Glutamatergic neuron (in vitro differentiated cells): Measurements from ENCODE around the gene KNDC1. TPM values are rescaled to one million over a fixed set of nuclear protein-coding genes. Genes with fewer than 3 reads are reported as not detected.

Experiments
- DNase-seq: peaks from one replicate; pipeline ENCODE4 v3.0.0; 2022
- H3K27ac Mint-ChIP-seq: one replicate; pipeline ENCODE4 v1.8.0; 2020; ENCODE audit warnings: mild to moderate bottlenecking, mixed read lengths, inconsistent platforms; ENCODE audit not compliant: unreplicated experiment
- H3K27me3 Mint-ChIP-seq: one replicate; pipeline ENCODE4 v1.8.0; 2020; ENCODE audit warnings: mild to moderate bottlenecking, moderate library complexity, mixed read lengths, inconsistent platforms; ENCODE audit not compliant: unreplicated experiment
- H3K36me3 Mint-ChIP-seq: one replicate; pipeline ENCODE4 v1.8.0; 2020; ENCODE audit warnings: mild to moderate bottlenecking, mixed read lengths, inconsistent platforms; ENCODE audit not compliant: unreplicated experiment
- H3K4me1 Mint-ChIP-seq: one replicate; pipeline ENCODE4 v1.8.0; 2020; ENCODE audit warnings: mild to moderate bottlenecking, low read depth, mixed read lengths, inconsistent platforms; ENCODE audit not compliant: unreplicated experiment
- H3K4me3 Mint-ChIP-seq: one replicate; pipeline ENCODE4 v1.8.0; 2020; ENCODE audit warnings: mild to moderate bottlenecking, mixed read lengths, inconsistent platforms; ENCODE audit not compliant: unreplicated experiment
- H3K9me3 Mint-ChIP-seq: one replicate; pipeline ENCODE4 v1.8.0; 2020; ENCODE audit warnings: mild to moderate bottlenecking, moderate library complexity, mixed read lengths, inconsistent platforms; ENCODE audit not compliant: unreplicated experiment
- CTCF ChIP-seq: fragments of 200-600 bp; sonication (generic); IDR thresholded peaks from one replicate; pipeline ENCODE4 v1.5.0; 2021; ENCODE audit not compliant: partially characterized antibody, unreplicated experiment
- total RNA-seq: library from RNA; stranded (reverse); fragmentation: NEBNext Ultra II Directional; extraction: Animal tissue kit (Norgen Biotek cat#: 25700); gene quantifications from one replicate; pipeline ENCODE4 v1.2.1, GENCODE V29; 2021; ENCODE audit not compliant: unreplicated experiment

The KNDC1 gene
- total RNA-seq, 1 donor from 2014 or later = 7.4 TPM

- Mint-ChIP-seq H3K27me3 (peaks cover 10% of the 10 kb centered on the region), H3K4me3 (no peak overlapping the region), H3K36me3 (peaks cover 5% of the 10 kb centered on the region), H3K9me3 (peaks cover 2% of the 10 kb centered on the region), H3K27ac (no peak overlapping the region), H3K4me1 (peaks cover 3% of the 10 kb centered on the region)
- peak; percentile 14 for DNase-seq
- no peak for TF ChIP-seq CTCF
Observed at GRCh38 chr10:133162910-133163856, 3.2 kb downstream of the KNDC1 start.

- Mint-ChIP-seq H3K27ac (no peak overlapping the region), H3K4me1 (peaks cover 3% of the 10 kb centered on the region), H3K27me3 (peaks cover 10% of the 10 kb centered on the region), H3K4me3 (no peak overlapping the region), H3K9me3 (peaks cover 2% of the 10 kb centered on the region), H3K36me3 (peaks cover 5% of the 10 kb centered on the region)
- TF ChIP-seq CTCF = no peak
- no peak for DNase-seq
Observed at GRCh38 chr10:133163889-133164815, 4.1 kb downstream of the KNDC1 start.

DNA sequence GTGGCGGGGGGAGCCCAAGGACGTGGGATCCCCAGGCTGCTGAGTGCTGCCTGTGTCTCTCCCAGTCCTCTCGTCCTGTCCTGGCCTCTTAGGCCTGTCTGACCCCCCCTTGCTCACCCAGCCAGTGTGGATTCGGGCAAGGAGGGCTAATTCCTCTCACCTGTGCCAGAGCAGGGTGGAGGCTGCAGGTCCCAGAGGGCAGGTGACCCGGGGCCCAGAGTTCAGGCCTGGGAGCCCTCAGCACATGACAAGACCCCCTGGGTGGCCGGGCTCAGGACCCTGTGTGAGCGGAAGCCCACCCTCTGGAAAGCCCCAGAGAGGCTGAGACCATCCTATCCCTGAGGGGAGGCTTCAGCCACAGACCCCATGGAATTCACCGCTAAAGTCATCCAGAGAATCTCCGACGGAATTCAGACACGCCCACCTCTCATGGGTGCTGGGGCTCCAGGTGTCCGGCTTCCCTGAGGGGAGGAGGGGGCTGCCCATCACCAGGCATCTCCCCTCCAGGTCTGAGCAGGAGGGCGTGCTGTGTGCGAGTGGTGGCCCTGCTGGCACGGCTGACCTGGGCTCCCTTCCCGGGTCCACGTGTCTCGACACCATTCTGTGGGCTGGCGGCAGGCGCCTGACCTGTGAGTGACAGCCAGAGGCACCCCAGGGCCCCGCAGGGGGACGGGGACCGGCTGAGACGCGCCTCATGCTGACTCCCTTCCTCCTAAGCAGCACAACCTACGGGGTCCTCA, 5.0 kb downstream of the KNDC1 start:
- Mint-ChIP-seq H3K27ac (no peak overlapping the region), H3K9me3 (peaks cover 2% of the 10 kb centered on the region), H3K36me3 (peaks cover 8% of the 10 kb centered on the region), H3K4me1 (peaks cover 3% of the 10 kb centered on the region), H3K4me3 (no peak overlapping the region), H3K27me3 (peaks cover 12% of the 10 kb centered on the region)
- no peak for TF ChIP-seq CTCF
- no peak for DNase-seq

GRCh38 chr10:133165556-133166503, 5.8 kb downstream of the KNDC1 start:
- TF ChIP-seq CTCF = no peak
- peaks cover 3% of the 10 kb centered on the region for H3K4me1 Mint-ChIP-seq
- no peak for DNase-seq
- no peak overlapping the region for H3K27ac Mint-ChIP-seq
- H3K4me3 Mint-ChIP-seq = no peak overlapping the region
- peaks cover 12% of the 10 kb centered on the region for H3K27me3 Mint-ChIP-seq
- peaks cover 2% of the 10 kb centered on the region for H3K9me3 Mint-ChIP-seq
- peaks cover 8% of the 10 kb centered on the region for H3K36me3 Mint-ChIP-seq
